ENCODE data around the gene TTC36. TPM values are rescaled to one million over a fixed set of nuclear protein-coding genes. Genes with fewer than 3 reads are reported as not detected.
"Not testable (repeated sequence)": the region's sequence is repeated elsewhere in the genome, so short reads cannot be mapped to it uniquely, and the experiment has no call there.

The TTC36 gene
- polyA plus RNA-seq, 3 donors = 0.76 to 1.9 (median 1.6) TPM

DNA sequence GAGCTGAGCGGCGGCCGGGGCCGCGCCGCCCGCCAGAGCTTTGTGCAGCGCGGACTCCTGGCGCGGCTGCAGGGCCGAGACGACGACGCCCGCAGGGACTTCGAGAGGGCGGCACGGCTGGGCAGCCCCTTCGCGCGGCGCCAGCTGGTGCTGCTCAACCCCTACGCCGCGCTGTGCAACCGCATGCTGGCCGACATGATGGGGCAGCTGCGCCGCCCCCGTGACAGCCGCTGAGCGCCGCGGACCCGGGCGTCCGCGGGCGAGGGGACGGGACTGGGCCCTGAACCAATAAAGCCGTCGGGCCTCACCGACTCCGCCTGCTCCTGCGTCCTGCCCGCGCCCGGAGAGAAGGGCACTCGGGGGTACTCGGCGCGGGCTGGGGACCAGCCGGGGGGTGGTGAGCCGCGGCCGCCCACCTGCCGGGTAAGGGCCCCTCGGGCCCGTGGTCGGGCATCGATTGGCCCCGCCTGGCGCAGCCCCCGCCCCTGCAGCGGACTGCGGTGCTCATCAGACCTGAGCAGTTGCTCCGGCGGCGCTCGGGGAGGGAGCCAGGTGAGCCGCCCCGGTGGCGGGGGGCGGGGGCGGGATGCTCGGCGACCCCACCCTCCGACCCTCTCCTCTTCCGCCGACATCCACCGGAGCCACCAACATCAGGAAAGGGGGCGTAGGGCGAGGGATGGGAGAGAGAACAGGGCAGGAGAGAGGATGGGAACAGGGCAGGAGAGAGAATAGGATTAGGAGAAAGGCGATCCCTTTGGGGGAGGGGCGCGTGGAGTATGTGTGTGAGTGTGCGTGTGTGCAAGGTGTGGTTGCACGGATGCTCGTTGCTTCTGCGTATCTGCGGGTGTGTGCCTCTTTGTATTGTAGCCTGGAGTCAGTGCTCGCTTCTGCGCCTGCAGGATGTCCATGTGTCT is 3.7 kb downstream of the TTC36 start, which contains the start of gene TMEM25:
TSS of gene TMEM25 (plus strand) at position 510 of the 914 bp plus-strand sequence. CDS start 610 bp downstream, outside the sequence.
- DNase-seq (ENCODE audit: extremely low read depth in 1 of 11, low read depth in 9 of 11, low spot score in 4 of 11) = peak in 10 of 11 donors; percentile 18 to 66 (median 50)

DNA sequence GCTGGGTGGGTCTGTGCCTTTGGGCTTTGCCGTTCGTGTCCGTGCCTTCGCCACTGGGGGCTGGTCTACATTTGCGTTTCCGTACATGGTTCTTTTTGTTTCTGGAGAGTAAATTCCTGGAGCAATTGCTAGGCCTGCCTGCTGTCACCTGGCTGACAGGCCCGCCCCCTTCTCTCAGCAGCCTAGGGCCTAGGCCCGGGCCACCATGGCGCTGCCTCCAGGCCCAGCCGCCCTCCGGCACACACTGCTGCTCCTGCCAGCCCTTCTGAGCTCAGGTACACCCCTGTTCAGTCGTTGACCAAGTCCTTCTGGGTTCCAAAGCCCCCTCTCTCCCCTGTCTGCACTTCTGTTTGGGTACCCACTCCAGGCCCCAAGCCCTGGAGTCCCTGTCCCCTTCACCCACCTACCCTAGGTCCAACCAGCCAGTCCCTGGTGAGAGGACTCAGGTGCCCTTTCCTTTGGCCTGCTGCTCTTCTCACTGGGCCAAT is 4.4 kb downstream of the TTC36 start:
- DNase-seq (ENCODE audit: extremely low read depth in 1 of 11, low read depth in 9 of 11, low spot score in 4 of 11) = peak in 1 of 11 donors; percentile 7

DNA sequence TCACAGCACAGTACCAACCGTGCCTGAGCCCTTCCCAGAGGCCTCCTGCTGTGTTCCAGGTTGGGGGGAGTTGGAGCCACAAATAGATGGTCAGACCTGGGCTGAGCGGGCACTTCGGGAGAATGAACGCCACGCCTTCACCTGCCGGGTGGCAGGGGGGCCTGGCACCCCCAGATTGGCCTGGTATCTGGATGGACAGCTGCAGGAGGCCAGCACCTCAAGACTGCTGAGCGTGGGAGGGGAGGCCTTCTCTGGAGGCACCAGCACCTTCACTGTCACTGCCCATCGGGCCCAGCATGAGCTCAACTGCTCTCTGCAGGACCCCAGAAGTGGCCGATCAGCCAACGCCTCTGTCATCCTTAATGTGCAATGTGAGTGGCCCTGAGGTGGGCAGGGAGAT is 4.8 kb downstream of the TTC36 start:
- DNase-seq (ENCODE audit: extremely low read depth in 1 of 11, low read depth in 9 of 11, low spot score in 4 of 11) = no peak

DNA sequence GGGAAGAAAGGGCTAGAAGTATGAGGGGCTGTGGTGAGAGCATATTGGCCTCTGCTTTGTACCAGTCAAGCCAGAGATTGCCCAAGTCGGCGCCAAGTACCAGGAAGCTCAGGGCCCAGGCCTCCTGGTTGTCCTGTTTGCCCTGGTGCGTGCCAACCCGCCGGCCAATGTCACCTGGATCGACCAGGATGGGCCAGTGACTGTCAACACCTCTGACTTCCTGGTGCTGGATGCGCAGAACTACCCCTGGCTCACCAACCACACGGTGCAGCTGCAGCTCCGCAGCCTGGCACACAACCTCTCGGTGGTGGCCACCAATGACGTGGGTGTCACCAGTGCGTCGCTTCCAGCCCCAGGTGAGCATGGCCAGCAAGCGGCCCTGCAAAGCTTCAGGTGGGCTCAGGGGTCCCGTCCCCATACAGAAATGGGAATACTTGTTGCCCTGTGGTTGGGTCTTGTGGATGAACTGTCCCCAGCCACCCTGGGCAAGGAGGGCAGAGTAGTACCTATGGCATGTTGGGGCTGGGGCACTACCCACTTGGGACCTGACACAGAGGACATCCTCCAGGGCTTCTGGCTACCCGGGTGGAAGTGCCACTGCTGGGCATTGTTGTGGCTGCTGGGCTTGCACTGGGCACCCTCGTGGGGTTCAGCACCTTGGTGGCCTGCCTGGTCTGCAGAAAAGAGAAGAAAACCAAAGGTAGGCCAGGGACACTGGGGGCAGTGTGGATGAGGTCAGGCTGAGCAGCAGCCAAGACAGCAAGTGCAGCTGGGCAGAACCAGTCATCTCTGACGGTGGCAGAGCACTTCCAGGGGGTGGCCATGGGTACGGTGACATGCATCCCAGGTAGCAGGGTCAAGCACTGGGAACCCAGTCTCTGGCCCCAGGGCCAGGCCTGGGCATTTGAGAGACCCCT is 5.8 kb downstream of the TTC36 start:
- DNase-seq (ENCODE audit: extremely low read depth in 1 of 11, low read depth in 9 of 11, low spot score in 4 of 11) = no peak

DNA sequence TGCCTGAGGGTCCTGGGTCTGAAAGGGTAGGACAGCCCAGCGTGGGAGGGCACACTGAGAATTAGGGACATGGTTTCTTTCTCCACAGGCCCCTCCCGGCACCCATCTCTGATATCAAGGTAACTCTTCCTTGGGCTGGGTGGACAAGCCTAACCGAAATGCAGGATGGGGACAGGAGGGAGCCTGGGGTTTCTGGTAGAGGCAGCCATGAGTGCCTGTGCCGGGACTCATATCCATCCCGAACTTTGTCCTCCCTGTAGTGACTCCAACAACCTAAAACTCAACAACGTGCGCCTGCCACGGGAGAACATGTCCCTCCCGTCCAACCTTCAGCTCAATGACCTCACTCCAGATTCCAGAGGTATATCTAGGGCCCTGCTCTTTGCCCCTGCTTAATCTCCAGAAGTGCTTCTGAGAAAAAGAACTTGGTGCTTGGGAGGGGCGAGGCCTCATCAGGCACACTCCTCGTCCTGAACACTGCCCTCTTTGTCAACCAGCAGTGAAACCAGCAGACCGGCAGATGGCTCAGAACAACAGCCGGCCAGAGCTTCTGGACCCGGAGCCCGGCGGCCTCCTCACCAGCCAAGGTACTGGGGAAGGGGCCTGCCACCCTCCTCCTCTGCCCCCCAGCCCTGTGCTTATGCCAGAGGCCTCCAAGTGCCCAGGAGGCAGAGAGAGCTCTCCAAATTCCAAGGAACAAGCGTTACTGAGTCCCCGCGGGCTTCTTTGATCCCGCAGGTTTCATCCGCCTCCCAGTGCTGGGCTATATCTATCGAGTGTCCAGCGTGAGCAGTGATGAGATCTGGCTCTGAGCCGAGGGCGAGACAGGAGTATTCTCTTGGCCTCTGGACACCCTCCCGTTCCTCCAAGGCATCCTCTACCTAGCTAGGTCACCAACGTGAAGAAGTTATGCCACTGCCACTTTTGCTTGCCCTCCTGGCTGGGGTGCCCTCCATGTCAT is 6.8 kb downstream of the TTC36 start:
- DNase-seq (ENCODE audit: extremely low read depth in 1 of 11, low read depth in 9 of 11, low spot score in 4 of 11) = no peak

DNA sequence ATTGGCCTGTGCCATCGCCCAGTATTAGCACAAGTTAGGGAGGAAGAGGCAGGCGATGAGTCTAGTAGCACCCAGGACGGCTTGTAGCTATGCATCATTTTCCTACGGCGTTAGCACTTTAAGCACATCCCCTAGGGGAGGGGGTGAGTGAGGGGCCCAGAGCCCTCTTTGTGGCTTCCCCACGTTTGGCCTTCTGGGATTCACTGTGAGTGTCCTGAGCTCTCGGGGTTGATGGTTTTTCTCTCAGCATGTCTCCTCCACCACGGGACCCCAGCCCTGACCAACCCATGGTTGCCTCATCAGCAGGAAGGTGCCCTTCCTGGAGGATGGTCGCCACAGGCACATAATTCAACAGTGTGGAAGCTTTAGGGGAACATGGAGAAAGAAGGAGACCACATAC is 8.0 kb downstream of the TTC36 start:
- DNase-seq (ENCODE audit: extremely low read depth in 1 of 11, low read depth in 9 of 11, low spot score in 4 of 11) = no peak

DNA sequence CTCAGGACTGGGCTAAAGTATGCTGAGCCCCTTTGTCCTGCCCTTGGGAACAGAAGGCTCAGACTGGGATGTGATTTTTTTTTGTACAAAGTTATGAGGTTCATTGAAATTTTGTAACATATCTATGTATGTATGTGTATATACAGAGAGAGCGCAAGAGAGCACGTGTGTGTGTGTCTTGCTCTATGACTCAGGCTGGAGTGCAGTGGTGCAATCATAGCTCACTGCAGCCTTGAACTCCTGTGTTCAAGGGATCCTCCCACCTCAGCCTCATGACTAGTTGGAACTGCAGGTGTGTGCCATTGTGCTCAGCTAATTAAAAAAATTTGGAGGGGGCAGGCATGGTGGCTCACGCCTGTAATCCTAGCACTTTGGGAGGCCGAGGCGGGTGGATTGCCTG is 9.5 kb downstream of the TTC36 start:
- DNase-seq (ENCODE audit: extremely low read depth in 1 of 11, low read depth in 9 of 11, low spot score in 4 of 11) = no peak

DNA sequence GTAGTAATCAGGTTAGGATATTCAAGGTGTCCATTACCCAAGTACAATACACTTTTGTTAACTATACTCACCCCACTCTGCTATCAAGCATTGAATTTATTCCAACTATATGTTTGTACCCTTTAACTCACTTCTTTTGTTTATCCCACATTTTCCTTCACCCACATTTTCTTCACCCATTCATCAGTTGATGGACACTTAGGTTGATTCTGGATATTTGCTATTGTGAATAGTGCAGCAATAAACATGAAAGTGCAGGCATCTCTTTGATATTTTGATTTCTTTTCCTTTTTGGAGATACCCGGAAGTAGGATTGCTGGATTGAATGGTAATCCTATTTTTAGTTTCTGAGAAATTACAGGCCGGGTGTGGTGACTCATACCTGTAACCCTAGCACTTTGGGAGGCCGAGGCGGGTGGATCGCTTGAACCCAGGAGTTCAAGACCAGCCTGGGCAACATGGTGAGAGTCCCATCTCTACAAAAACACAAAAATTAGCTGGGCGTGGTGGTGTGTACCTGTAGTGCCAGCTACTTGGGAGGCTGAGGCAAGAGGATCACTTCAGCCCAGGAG is 10.2 kb downstream of the TTC36 start:
- DNase-seq (ENCODE audit: extremely low read depth in 1 of 11, low read depth in 9 of 11, low spot score in 4 of 11) = no peak

DNA sequence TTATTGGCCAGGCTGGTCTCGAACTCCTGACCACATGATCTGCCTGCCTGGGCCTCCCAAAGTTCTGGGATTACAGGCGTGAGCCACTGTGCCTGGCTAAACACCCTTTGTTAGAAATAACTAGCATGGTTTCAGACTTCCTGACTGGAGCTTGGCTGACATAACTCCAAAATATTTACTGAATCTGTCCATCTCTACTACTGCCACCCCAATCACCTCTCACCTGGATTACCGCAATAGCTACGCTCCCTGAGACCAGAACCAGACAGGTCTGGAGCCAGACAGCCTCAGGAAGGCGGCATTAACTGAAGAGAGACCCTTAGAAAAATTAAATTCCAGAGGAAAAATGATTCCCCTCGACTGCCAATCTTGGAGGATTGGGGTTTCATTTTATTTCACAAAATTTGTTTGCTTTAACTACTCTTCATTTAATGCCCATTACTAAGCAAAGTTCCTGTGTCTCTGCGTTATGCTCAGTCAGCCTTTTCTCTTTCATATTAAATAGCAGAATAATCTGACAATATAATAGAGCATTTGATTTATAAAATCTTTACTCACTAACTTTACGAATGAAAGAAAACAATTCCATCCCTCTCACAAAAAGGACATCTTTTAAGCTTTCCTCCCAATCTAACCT is 16.9 kb downstream of the TTC36 start:
- no peak for DNase-seq (ENCODE audit: extremely low read depth in 1 of 11, low read depth in 9 of 11, low spot score in 4 of 11)

DNA sequence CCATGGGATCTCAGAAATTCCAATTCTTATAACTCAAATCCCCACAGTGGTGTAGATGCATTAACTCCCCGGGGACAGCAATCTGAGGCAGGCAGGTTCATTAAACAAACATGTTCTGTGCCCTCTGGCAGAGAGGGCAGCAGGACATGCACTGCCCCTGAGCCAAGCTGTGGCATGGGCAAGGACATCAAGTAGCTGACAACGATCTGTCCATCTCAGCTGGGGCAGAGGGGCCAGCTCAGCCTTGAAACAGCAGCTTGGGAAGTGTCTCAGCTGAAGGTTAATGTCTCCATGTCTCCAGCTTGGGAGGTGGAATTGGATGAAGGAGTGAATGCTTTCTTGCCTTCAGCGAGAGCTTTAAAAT is 17.4 kb downstream of the TTC36 start:
- DNase-seq (ENCODE audit: extremely low read depth in 1 of 11, low read depth in 9 of 11, low spot score in 4 of 11) = no peak

DNA sequence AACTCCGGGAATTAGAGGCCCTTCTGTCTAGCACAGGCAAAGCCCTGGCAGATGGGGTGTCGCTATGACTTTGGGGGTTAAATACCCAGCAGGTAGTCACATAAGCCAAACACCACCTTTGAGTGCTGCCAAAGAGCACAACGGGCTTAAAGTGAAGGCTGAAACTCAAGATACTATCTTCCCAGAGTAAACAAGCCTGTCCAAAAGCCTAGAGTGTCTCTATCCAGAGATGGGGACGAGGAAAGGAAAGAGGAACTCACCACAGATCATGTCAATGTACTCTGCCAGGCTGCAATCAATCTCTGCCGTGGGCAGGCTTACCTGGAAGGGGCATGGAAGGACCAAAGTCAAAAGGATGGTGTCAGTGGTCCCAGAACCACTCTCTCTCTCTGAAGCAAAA is 18.3 kb downstream of the TTC36 start:
- DNase-seq (ENCODE audit: extremely low read depth in 1 of 11, low read depth in 9 of 11, low spot score in 4 of 11) = no peak

DNA sequence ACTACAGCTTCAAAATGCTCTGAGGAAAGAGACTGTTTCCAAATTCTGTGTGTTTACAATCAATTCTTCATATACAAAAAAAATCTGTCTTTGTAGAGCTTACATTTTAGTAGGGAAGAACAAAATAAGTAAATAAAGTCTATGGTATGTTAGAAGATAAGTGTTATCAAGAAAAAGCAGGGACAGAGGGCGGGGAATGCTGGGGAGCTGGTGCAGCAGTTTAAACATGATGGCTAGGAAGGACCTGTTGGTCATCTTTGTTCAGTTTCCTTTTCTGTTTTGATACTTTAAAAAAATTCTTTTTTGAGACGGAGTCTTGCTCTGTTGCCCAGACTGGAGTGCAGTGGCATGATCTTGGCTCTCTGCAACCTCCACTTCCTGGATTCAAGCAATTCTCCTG is 19.9 kb downstream of the TTC36 start:
- DNase-seq (ENCODE audit: extremely low read depth in 1 of 11, low read depth in 9 of 11, low spot score in 4 of 11) = no peak

DNA sequence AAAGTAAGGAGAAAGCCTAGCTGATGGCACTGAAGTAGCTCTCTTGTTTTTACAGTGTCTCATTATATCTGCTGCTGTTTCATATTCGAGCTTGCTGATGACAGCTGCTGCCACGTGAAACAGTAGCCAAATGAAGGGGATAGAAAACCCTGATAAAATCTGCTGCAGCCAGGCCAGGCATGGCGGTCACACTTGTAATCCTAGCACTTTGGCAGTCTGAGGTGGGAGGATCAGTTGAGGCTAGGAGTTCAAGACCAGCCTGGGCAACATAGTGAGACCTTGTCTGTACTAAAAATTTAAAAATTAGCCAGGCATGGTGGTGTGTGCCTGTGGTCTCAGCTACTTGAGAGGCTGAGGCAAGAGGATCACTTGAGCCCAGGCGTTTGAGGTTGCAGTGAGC is 25.1 kb downstream of the TTC36 start:
- DNase-seq (ENCODE audit: extremely low read depth in 1 of 11, low read depth in 9 of 11, low spot score in 4 of 11) = no peak

DNA sequence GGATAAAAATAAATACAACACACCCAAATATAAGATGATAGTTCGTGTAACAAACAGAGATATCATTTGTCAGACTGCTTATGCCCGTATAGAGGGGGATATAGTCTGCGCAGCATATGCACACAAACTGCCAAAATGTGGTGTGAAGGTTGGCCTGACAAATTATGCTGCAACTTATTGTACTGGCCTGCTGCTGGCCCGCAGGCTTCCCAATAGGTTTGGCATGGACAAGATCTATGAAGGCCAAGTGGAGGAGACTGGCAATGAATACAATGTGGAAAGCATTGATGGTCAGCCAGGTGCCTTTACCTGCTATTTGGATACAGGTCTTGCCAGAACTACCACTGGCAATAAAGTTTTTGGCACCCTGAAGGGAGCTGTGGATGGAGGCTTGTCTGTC is 33.5 kb downstream of the TTC36 start:
- DNase-seq (ENCODE audit: extremely low read depth in 1 of 11, low read depth in 9 of 11, low spot score in 4 of 11) = no peak

DNA sequence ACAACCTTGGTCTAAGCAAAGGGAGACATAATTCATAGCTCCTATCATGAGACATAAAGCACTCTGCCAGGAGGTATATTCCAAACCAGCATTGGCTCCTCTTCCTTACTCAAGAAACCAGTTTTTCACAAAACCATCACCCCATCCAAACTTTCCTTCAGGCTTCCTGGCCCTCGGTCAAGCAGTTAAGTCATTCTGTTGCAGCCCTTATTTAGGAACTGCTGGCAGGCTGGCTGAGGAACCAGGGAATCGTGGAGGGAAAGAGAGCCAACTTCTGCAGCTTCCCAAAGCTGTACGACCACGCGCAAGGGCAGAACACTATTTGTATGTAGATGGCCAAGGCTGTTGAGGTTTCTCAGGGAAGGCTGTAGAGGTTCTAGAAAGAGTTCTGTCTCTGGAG is 37.8 kb downstream of the TTC36 start:
- no peak for DNase-seq (ENCODE audit: extremely low read depth in 1 of 11, low read depth in 9 of 11, low spot score in 4 of 11)

DNA sequence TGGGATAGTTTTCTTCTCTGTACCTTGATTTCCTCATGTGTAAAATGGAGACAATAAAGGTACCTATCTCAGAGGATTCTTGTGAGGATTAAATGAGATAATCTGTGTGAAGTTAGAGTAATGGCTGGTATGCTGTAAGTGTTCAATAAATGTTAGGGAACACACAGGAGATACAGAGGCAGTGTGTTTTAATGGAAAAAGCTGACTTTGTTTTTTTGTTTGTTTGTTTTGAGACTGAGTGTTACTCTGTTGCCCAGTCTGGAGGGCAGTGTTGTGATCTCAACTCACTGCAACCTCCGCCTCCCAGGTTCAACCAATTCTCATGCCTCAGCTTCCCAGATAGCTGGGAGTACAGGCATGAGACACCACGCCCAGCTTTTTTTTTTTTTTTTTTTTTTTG is 42.4 kb downstream of the TTC36 start:
- no peak for DNase-seq (ENCODE audit: extremely low read depth in 1 of 11, low read depth in 9 of 11, low spot score in 4 of 11)

DNA sequence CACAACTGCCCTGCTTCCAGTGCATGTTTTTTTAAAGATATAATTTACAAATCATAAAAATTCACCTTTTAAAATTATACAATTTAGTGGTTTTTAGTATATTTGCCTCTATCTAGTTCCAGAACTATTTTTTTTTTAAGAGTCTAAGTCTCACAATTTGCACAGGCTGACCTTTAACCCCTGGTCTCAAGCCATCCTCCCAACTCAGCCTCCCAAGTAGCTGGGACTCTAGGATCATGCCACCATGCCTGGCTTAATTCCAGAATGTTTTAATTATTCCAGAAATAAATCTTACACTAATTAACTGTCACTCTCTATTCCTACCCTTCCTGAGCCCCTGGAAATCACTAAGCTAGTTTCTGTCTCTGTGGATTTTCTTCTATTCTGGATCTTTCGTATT is 43.5 kb downstream of the TTC36 start:
- DNase-seq (ENCODE audit: extremely low read depth in 1 of 11, low read depth in 9 of 11, low spot score in 4 of 11) = no peak

DNA sequence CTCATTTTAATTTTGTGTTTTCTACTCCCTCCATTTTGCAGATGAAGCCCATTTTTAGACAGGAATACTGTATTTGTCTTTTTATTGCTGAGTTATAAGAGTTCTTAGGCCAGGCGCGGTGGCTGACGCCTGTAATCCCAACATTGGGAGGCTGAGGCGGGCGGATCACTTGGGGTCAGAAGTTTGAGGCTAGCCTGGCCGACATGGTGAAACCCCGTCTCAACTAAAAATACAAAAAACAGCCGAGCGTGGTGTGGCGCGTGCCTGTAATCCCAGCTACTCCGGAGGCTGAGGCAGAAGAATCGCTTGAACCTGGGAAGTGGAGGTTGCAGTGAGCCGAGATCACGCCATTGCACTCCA is 44.4 kb downstream of the TTC36 start:
- DNase-seq (ENCODE audit: extremely low read depth in 1 of 11, low read depth in 9 of 11, low spot score in 4 of 11) = not testable (repeated sequence)

Data from renal cortex interstitium (tissue), 11 donors.